Stimulated activated CD4-positive, alpha-beta T cell treated with anti-CD3 and anti-CD28 coated beads, Interleukin-15, amount 100 ng/mL, for 1 hour (primary cell): Measurements from ENCODE around the gene PARP1.

ENCODE experiments used
- DNase-seq, 2 donors: peaks; one replicate each; pipeline ENCODE4 v3.0.0-alpha.2; 2020; ENCODE audit warnings: low read depth in 1 of 2, low spot score in 1 of 2

Gene PARP1

DNA sequence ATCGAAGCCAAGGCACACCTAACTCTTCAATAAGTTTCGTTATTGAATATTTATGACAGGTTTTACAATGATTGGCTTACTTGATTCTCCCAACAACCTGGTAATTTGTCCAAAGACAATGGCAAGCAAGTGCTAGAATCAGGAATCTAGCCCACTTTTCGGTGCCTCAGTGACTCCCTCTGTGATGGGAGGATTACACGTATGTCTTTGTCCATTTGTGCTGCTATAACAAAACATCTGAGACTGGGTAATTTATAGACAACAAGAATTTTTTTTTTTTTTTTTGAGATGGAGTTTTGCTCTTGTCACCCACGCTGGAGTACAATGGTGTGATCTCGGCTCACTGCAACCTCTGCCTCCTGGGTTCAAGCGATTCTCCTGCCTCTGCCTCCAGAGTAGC lies 96.5 kb downstream of the PARP1 start:
- no peak for DNase-seq
